Breast epithelium (tissue), 3 donors: ENCODE data around the gene OGA.

Experiments used
- POLR2A ChIP-seq: fragments of 450-650 bp; IDR thresholded peaks from one replicate; pipeline ENCODE4 v1.6.1; 2016; ENCODE audit warnings: antibody characterized with exemption, mild to moderate bottlenecking, moderate library complexity
- POLR2AphosphoS5 ChIP-seq, 3 donors: sonication (generic); formaldehyde crosslinking; IDR thresholded peaks; one replicate each; pipeline ENCODE4 v1.6.1; 2017; ENCODE audit warnings: antibody characterized with exemption in 3 of 3
- TF ChIP-seq, protein P1 (sequence below), 3 donors: fragments of 450-650 bp; IDR thresholded peaks; one replicate each; pipeline ENCODE4 v1.5.1; 2016 to 2017; ENCODE audit warnings: antibody characterized with exemption in 3 of 3, mild to moderate bottlenecking in 3 of 3, moderate library complexity in 3 of 3

- TF ChIP-seq POLR2A = no peak
- TF ChIP-seq, protein P1, sequence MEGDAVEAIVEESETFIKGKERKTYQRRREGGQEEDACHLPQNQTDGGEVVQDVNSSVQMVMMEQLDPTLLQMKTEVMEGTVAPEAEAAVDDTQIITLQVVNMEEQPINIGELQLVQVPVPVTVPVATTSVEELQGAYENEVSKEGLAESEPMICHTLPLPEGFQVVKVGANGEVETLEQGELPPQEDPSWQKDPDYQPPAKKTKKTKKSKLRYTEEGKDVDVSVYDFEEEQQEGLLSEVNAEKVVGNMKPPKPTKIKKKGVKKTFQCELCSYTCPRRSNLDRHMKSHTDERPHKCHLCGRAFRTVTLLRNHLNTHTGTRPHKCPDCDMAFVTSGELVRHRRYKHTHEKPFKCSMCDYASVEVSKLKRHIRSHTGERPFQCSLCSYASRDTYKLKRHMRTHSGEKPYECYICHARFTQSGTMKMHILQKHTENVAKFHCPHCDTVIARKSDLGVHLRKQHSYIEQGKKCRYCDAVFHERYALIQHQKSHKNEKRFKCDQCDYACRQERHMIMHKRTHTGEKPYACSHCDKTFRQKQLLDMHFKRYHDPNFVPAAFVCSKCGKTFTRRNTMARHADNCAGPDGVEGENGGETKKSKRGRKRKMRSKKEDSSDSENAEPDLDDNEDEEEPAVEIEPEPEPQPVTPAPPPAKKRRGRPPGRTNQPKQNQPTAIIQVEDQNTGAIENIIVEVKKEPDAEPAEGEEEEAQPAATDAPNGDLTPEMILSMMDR (IDR thresholded peaks at IDR 0.05) = no peak
- no peak for TF ChIP-seq POLR2AphosphoS5 (IDR thresholded peaks at IDR 0.05)
These were observed 14.7 kb downstream of the OGA start for GRCh38 chr10:101803511-101803910.
